ENCODE results near the gene VWA5B1.

Gene VWA5B1

DNA sequence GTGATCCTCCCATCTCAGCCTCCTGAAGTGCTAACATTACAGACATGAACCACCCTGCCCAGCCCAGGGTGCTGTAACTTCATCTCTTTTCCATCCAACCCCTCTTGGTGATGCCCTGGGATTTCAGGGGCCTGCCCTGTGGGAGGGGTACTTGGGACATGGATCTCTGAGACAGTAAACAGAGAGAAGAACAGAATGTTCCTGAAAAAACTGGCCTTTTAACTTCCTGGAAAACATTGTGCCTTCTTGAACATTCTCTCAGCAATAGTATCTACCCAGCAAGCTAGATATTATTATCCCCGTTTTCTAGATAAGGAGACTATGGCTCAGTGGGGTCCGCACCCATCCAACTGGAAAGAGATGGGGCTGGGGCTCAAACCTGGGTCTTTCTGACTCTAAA, 57.0 kb downstream of the VWA5B1 start:
- Histone ChIP-seq H3K36me3 (ENCODE audit: insufficient read depth) (no peaks in the 10 kb centered on the region), H3K79me2 (ENCODE audit: insufficient read depth, low read depth) (no peaks in the 10 kb centered on the region), H3K4me2 (no peak overlapping the region), H2AFZ (ENCODE audit: low read depth) (no peak overlapping the region), H3K27ac (no peak overlapping the region), H4K20me1 (ENCODE audit: insufficient read depth) (no peaks in the 10 kb centered on the region), H3K4me3 (IDR thresholded peaks at IDR 0.05; ENCODE audit: insufficient read depth, low read depth, low read length) (no peak overlapping the region), H3K4me1 (ENCODE audit: low read depth, poor library complexity, severe bottlenecking) (no peaks in the 10 kb centered on the region), H3K9ac (no peak overlapping the region), H3K27me3 (ENCODE audit: insufficient read depth, low read depth) (peaks cover 20% of the 10 kb centered on the region; the same call in 1 of the 2 replicates)
- TF ChIP-seq, protein P1, sequence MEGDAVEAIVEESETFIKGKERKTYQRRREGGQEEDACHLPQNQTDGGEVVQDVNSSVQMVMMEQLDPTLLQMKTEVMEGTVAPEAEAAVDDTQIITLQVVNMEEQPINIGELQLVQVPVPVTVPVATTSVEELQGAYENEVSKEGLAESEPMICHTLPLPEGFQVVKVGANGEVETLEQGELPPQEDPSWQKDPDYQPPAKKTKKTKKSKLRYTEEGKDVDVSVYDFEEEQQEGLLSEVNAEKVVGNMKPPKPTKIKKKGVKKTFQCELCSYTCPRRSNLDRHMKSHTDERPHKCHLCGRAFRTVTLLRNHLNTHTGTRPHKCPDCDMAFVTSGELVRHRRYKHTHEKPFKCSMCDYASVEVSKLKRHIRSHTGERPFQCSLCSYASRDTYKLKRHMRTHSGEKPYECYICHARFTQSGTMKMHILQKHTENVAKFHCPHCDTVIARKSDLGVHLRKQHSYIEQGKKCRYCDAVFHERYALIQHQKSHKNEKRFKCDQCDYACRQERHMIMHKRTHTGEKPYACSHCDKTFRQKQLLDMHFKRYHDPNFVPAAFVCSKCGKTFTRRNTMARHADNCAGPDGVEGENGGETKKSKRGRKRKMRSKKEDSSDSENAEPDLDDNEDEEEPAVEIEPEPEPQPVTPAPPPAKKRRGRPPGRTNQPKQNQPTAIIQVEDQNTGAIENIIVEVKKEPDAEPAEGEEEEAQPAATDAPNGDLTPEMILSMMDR (conservative IDR thresholded peaks at IDR 0.05; ENCODE audit: low read depth, low read length) = no peak

- TF ChIP-seq, protein P1 (conservative IDR thresholded peaks at IDR 0.05; ENCODE audit: low read depth, low read length) = no peak
- H3K27ac ChIP-seq = no peak overlapping the region
Measured at GRCh38 chr1:20348326-20348915, 57.7 kb downstream of the VWA5B1 start.

GRCh38 chr1:20349561-20349960, 58.9 kb downstream of the VWA5B1 start:
- H3K4me3 ChIP-seq (IDR thresholded peaks at IDR 0.05; ENCODE audit: insufficient read depth, low read depth, low read length) = no peak overlapping the region
- peaks cover 29% of the 10 kb centered on the region; the same call in 1 of the 2 replicates for H3K27me3 ChIP-seq (ENCODE audit: insufficient read depth, low read depth)
- no peak overlapping the region for H3K4me2 ChIP-seq
- TF ChIP-seq, protein P1 (conservative IDR thresholded peaks at IDR 0.05; ENCODE audit: low read depth, low read length) = no peak
- no peak overlapping the region for H3K9ac ChIP-seq
- no peaks in the 10 kb centered on the region for H3K36me3 ChIP-seq (ENCODE audit: insufficient read depth)
- H4K20me1 ChIP-seq (ENCODE audit: insufficient read depth) = no peaks in the 10 kb centered on the region
- no peaks in the 10 kb centered on the region for H3K79me2 ChIP-seq (ENCODE audit: insufficient read depth, low read depth)
- no peak overlapping the region for H3K27ac ChIP-seq
- H3K4me1 ChIP-seq (ENCODE audit: low read depth, poor library complexity, severe bottlenecking) = no peaks in the 10 kb centered on the region
- H2AFZ ChIP-seq (ENCODE audit: low read depth) = no peak overlapping the region

More at GRCh38 chr1:20348326-20348915, 57.7 kb downstream of the VWA5B1 start:
- Histone ChIP-seq H3K4me1 (ENCODE audit: low read depth, poor library complexity, severe bottlenecking) (no peaks in the 10 kb centered on the region), H3K27me3 (ENCODE audit: insufficient read depth, low read depth) (peaks cover 23% of the 10 kb centered on the region; the same call in 1 of the 2 replicates), H3K79me2 (ENCODE audit: insufficient read depth, low read depth) (no peaks in the 10 kb centered on the region), H4K20me1 (ENCODE audit: insufficient read depth) (no peaks in the 10 kb centered on the region), H3K36me3 (ENCODE audit: insufficient read depth) (no peaks in the 10 kb centered on the region), H3K4me3 (IDR thresholded peaks at IDR 0.05; ENCODE audit: insufficient read depth, low read depth, low read length) (no peak overlapping the region), H3K9ac (no peak overlapping the region), H3K4me2 (no peak overlapping the region), H2AFZ (ENCODE audit: low read depth) (no peak overlapping the region)

- Histone ChIP-seq H3K4me2 (no peak overlapping the region), H3K27me3 (ENCODE audit: insufficient read depth, low read depth) (peaks cover 29% of the 10 kb centered on the region; the same call in 1 of the 2 replicates), H3K9ac (no peak overlapping the region), H4K20me1 (ENCODE audit: insufficient read depth) (no peaks in the 10 kb centered on the region), H3K79me2 (ENCODE audit: insufficient read depth, low read depth) (no peaks in the 10 kb centered on the region), H3K4me3 (IDR thresholded peaks at IDR 0.05; ENCODE audit: insufficient read depth, low read depth, low read length) (no peak overlapping the region), H3K27ac (no peak overlapping the region), H2AFZ (ENCODE audit: low read depth) (no peak overlapping the region), H3K4me1 (ENCODE audit: low read depth, poor library complexity, severe bottlenecking) (no peaks in the 10 kb centered on the region), H3K36me3 (ENCODE audit: insufficient read depth) (no peaks in the 10 kb centered on the region)
- TF ChIP-seq, protein P1 (conservative IDR thresholded peaks at IDR 0.05; ENCODE audit: low read depth, low read length) = no peak
Measured at GRCh38 chr1:20349971-20350370, 59.3 kb downstream of the VWA5B1 start.

Data from KMS-11 (cell line).